ENCODE data around the gene RPL22.

The RPL22 gene

DNA sequence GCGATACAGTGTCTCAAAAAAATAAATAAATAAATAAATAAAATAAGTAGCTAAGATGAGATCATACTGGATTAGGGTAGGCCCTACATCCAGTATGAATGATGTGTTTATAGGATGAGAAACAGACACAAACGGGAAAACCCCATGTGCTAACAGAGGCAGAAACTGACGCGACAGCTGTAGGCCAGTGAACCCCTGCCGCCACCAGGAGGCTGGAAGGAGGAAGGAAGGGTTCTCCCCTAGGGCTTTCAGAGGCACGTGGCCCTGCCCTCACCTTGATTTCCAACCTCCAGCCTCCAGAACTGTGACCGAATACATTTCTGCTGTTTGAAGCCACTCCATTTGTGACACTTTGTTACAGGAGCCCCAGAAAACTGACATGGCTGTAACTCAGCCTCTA lies 57.8 kb downstream of the RPL22 start:
- no peak for DNase-seq (ENCODE audit: low spot score)
- CTCF ChIA-PET, result interaction anchor here (1.0 kb wide), 1 partner anchor 33 kb away, joined by 6 read pairs; no protein-coding TSS in a partner anchor

DNA sequence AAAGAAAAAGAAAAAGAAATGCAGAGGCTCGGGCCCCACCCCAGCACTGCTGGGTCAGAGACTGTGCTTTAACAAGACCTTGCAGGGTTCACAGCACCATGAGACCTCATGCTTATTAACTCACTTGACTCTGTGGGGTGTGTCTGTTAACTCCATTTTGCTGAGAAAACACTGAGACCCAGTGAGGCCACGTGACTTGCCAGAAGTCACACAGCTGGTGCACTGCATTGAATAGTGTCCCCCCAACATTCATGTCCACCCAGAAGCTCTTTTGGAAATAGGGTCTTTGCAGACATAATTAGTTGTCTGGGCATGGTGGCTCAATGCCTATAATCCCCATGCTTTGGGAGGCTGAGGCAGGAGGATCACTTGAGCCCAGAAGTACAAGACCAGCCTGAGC lies 59.0 kb downstream of the RPL22 start:
- CTCF ChIA-PET, result no interaction called here
- TF ChIP-seq, protein P1, sequence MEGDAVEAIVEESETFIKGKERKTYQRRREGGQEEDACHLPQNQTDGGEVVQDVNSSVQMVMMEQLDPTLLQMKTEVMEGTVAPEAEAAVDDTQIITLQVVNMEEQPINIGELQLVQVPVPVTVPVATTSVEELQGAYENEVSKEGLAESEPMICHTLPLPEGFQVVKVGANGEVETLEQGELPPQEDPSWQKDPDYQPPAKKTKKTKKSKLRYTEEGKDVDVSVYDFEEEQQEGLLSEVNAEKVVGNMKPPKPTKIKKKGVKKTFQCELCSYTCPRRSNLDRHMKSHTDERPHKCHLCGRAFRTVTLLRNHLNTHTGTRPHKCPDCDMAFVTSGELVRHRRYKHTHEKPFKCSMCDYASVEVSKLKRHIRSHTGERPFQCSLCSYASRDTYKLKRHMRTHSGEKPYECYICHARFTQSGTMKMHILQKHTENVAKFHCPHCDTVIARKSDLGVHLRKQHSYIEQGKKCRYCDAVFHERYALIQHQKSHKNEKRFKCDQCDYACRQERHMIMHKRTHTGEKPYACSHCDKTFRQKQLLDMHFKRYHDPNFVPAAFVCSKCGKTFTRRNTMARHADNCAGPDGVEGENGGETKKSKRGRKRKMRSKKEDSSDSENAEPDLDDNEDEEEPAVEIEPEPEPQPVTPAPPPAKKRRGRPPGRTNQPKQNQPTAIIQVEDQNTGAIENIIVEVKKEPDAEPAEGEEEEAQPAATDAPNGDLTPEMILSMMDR (conservative IDR thresholded peaks at IDR 0.05; ENCODE audit: low read depth), result no peak
- DNase-seq (ENCODE audit: low spot score), result no peak
- no peak overlapping the region for H3K27ac ChIP-seq
- POLR2A ChIA-PET (ENCODE audit: low non-redundant PET), result no interaction called here

More for the DNA sequence above, 57.8 kb downstream of the RPL22 start:
- TF ChIP-seq, protein P1 (conservative IDR thresholded peaks at IDR 0.05; ENCODE audit: low read depth), result no peak
- H3K27ac ChIP-seq, result no peak overlapping the region
- POLR2A ChIA-PET (ENCODE audit: low non-redundant PET), result no interaction called here

DNA sequence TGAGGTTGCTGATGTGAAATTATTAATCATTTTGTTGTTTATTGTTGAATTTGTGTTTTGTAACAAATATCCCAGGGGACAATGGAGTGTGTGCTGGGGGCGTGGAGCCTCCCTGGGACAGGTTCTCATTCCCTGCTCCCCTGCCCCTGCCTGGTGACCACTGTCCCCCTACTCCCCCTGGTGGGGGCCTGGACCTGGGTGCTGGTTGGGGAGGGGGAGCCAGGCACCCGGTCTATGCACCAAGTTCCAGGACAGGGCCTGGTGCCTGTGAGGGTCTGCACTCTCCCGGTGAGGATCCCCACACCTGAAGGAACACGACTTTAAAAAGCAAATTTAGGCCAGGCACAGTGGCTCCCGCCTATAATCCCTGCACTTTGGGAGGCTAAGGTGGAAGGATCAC lies 61.6 kb downstream of the RPL22 start:
- CTCF ChIA-PET, result no interaction called here
- no peak for DNase-seq (ENCODE audit: low spot score)
- TF ChIP-seq, protein P1 (conservative IDR thresholded peaks at IDR 0.05; ENCODE audit: low read depth), result no peak
- H3K27ac ChIP-seq, result no peak overlapping the region
- POLR2A ChIA-PET (ENCODE audit: low non-redundant PET), result no interaction called here

DNA sequence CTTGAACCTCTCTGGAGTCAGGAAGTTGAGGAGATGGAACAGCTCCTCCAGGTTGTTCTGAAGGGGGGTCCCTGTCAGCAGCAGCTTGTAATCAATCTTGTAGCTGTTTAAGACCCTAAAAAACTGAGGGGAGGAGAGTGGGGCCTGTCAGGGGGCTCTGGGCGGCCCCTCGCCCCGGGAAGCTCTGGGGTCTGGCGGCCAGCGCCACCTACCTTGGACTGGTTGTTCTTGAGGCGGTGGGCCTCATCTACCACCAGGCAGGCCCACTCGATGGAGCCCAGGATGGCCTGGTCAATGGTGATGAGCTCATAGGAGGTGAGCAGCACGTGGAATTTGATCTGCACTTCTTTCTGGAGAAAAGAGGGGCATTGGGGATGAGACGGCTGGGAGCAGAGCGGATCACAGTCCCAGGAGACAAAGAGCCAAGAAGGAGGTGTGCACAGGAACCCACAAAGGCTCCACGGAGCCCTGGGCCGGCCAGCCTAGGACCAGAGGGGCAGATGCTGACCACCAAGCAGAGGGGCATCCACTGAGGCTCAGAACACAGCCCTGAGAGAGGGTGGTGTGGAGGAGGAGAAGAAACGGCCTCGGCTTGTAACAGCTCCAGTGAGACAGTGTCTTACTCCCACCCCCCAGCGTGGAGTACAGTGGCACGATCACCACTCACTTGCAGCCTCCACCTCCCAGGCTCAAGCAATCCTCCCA lies 62.7 kb downstream of the RPL22 start:
- TF ChIP-seq, protein P1 (conservative IDR thresholded peaks at IDR 0.05; ENCODE audit: low read depth), result no peak
- ChIA-PET POLR2A (ENCODE audit: low non-redundant PET) (no interaction called here), CTCF (interaction anchor here (0.6 kb wide), 1 partner anchor 46 kb away, joined by 5 read pairs; no protein-coding TSS in a partner anchor)
- H3K27ac ChIP-seq, result no peak overlapping the region
- no peak for DNase-seq (ENCODE audit: low spot score)

Measured in RWPE1 (cell line).